ENCODE measurements around the gene INTS6.

DNA sequence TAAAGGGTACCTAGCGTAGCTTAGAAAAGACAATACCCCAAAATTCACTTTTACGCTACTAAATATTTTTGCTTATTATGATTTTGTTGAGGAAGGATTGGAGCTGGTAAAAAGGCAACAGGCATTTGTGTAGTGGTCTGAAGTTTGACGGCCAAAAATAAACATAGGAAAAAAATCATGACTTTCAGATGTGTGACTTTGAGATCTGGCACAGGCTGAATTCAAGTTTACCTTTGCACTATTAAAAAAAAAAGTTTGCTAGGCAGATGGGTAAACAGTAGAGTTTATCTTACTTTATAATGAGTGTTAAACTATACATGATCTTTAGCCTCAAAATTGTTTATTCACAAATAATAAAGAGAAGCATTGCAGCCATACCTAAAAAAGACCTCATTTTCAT lies 24.3 kb upstream of the INTS6 start:
- TF ChIP-seq, protein P1, sequence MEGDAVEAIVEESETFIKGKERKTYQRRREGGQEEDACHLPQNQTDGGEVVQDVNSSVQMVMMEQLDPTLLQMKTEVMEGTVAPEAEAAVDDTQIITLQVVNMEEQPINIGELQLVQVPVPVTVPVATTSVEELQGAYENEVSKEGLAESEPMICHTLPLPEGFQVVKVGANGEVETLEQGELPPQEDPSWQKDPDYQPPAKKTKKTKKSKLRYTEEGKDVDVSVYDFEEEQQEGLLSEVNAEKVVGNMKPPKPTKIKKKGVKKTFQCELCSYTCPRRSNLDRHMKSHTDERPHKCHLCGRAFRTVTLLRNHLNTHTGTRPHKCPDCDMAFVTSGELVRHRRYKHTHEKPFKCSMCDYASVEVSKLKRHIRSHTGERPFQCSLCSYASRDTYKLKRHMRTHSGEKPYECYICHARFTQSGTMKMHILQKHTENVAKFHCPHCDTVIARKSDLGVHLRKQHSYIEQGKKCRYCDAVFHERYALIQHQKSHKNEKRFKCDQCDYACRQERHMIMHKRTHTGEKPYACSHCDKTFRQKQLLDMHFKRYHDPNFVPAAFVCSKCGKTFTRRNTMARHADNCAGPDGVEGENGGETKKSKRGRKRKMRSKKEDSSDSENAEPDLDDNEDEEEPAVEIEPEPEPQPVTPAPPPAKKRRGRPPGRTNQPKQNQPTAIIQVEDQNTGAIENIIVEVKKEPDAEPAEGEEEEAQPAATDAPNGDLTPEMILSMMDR (IDR thresholded peaks at IDR 0.05): no peak
- no peak for TF ChIP-seq POLR2A (IDR thresholded peaks at IDR 0.05)
